Fibroblast of villous mesenchyme (primary cell): ENCODE data around the gene RILPL1. TPM values are rescaled to one million over a fixed set of nuclear protein-coding genes. Genes with fewer than 3 reads are reported as not detected.
A peak's percentile ranks its signal among the peaks of the same experiment; 100 is the strongest.
"Not testable (repeated sequence)": the region's sequence is repeated elsewhere in the genome, so short reads cannot be mapped to it uniquely, and the experiment has no call there.

Experiments used
- DNase-seq: peaks from one replicate; pipeline ENCODE4 v3.0.0-alpha.2; 2010; ENCODE audit warnings: low read depth
- H3K4me3 ChIP-seq: 2 replicates; pipeline ENCODE4 v1.5.1; 2011; ENCODE audit warnings: low read depth, mild to moderate bottlenecking, low read length
- total RNA-seq: library from RNA; depleted of rRNA; stranded (reverse); fragments of >200 nt; gene quantifications from 2 replicates; pipeline ENCODE4 v1.2.3, GENCODE V29; 2012
- TF ChIP-seq, protein P1 (sequence below): IDR thresholded peaks from 2 replicates; pipeline ENCODE4 v1.5.1; 2012; ENCODE audit warnings: low read depth, mild to moderate bottlenecking, low read length; ENCODE audit not compliant: insufficient read depth

Gene RILPL1
- total RNA-seq, 1 donor, result 13.4 TPM

DNA sequence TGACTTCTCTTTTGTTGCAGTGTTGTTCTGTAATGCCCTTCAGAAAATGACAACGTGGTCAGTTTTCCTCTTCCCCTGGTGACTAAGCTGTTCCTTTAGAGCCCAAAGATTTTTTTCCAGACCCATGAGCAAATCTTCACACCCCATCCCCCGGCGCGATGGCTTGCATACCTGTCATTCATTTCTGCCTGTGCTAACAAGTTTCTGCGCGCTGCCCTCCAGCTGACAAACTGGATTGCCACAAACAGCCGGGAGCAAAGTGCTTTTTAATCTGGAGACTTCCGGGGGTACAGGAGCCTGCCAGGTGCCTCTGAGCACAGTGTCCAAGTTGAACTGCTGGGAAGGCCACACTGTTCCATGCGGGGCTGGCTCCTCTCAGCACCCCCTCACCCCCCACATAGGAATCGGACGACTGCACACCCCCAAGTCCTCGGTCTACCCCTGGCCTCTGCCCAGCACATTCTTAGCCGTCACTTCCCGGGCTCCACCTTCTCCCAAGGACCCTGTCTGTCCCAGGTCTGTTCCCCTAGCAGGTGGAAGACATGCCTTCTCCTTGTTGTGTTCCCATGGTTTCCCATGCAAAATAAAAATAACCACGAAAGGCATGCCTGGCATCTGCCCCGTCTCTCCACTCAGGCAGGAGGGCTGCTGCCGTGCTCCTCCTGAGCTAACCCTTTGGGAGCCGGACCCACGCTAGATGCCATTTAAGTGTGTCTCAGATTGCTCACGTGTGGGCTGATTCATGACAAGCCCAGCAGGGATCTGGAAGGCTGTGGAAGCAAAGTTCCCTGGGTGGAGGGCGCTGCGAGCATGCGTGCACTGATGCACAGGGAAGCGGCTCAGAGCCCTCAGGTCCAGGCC lies 14.1 kb downstream of the RILPL1 start:
- no peak overlapping the region for H3K4me3 ChIP-seq
- peak; percentile 19 for DNase-seq
- TF ChIP-seq, protein P1, sequence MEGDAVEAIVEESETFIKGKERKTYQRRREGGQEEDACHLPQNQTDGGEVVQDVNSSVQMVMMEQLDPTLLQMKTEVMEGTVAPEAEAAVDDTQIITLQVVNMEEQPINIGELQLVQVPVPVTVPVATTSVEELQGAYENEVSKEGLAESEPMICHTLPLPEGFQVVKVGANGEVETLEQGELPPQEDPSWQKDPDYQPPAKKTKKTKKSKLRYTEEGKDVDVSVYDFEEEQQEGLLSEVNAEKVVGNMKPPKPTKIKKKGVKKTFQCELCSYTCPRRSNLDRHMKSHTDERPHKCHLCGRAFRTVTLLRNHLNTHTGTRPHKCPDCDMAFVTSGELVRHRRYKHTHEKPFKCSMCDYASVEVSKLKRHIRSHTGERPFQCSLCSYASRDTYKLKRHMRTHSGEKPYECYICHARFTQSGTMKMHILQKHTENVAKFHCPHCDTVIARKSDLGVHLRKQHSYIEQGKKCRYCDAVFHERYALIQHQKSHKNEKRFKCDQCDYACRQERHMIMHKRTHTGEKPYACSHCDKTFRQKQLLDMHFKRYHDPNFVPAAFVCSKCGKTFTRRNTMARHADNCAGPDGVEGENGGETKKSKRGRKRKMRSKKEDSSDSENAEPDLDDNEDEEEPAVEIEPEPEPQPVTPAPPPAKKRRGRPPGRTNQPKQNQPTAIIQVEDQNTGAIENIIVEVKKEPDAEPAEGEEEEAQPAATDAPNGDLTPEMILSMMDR, result no peak

DNA sequence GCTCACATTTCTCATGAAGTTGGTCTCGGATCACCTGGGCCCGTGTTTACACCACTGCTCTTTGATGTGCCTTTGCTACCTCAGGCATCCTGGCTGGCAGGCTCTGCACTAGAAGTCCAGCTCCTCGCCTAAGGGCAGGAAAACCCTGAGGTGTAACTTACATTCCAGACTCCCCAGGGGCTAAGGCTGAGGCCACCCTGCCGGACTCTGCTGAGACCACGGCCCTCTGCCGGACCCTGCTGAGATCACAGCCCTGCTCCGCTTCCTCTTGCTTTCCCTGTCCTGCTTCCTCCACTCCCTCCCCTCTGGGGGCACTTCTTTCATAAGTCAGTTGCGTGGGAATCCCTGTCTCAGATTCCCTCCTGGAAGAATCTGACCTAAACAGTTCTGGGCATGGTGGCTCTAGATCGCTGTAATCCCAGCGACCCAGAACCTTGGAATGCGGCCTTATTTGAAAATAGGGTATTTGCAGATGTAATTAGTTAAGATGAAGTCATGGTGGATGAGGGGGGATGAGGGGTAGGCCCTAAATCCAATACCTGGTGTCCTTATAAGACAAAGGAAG lies 17.2 kb downstream of the RILPL1 start:
- no peak for DNase-seq
- no peak overlapping the region for H3K4me3 ChIP-seq
- TF ChIP-seq, protein P1, result no peak

- H3K4me3 ChIP-seq, DNase-seq: not testable (repeated sequence)
These were observed 18.8 kb downstream of the RILPL1 start for GRCh38 chr12:123514582-123515221.

DNA sequence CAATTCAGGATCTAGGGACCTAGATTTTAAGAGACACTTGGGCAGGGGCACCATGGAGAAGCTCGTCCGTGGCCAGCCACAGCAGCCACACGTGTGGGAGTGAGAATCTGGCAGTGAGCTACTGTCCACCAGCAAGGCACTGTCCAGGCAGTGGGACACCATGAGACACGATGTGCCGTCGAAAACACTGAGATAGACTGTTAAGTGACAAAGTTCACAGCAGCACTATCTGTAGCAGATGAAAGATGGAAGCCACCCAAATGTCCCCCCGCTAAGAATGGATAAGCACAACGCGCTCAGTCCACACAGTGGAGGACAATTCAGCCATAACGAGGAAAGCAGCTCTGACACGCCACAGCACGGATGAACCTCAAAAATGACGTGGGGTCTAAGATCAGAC lies 19.7 kb downstream of the RILPL1 start:
- TF ChIP-seq, protein P1, result no peak
- no peak for DNase-seq
- H3K4me3 ChIP-seq, result no peak overlapping the region

GRCh38 chr12:123512838-123513665 lies 20.5 kb downstream of the RILPL1 start:
- TF ChIP-seq, protein P1, result no peak
- no peak overlapping the region for H3K4me3 ChIP-seq
- DNase-seq, result no peak

DNA sequence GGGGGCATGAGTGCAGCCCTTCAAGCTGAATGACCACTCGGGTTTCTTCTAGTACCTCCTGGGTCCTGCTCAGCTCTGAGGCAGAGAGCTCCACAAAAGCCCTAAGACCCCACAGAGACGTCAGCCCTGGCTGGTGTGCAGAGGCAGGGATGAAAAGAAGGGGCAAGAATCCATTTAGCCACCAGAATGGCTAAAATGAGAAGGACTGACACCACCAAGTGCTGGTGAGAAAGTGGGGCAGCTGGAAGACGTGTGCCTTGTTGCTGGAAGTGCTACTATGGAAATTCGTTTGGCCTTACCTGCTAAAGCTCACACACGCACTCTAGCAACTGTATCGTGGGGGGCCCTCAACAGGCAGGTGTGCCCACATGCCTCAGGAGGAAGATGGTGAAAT lies 26.7 kb downstream of the RILPL1 start:
- H3K4me3 ChIP-seq, result no peak overlapping the region
- no peak for DNase-seq
- TF ChIP-seq, protein P1, result no peak
